Endodermal cell (in vitro differentiated cells): ENCODE results near the gene GPR137B. TPM values are rescaled to one million over a fixed set of nuclear protein-coding genes. Genes with fewer than 3 reads are reported as not detected.
A peak's percentile ranks its signal among the peaks of the same experiment; 100 is the strongest.

Source experiments
- DNase-seq: peaks from one replicate; pipeline ENCODE4 v3.0.0-alpha.2; 2017
- H3K27ac ChIP-seq: 2 replicates; pipeline ENCODE4 v1.5.1; 2013; ENCODE audit warnings: mild to moderate bottlenecking, low read depth, low read length, moderate library complexity
- H3K27me3 ChIP-seq: 2 replicates; pipeline ENCODE4 v1.6.1; 2013; ENCODE audit warnings: mild to moderate bottlenecking, low read length, moderate library complexity; ENCODE audit not compliant: insufficient read depth, control insufficient read depth, poor library complexity, severe bottlenecking
- H3K36me3 ChIP-seq: 2 replicates; pipeline ENCODE4 v1.7.0; 2013; ENCODE audit warnings: mild to moderate bottlenecking, low read length, moderate library complexity; ENCODE audit not compliant: control insufficient read depth, insufficient read depth
- H3K4me1 ChIP-seq: one replicate; pipeline ENCODE4 v1.7.0; 2013; ENCODE audit warnings: low read length; ENCODE audit not compliant: control insufficient read depth, insufficient read depth
- H3K4me3 ChIP-seq: 2 replicates; pipeline ENCODE4 v1.5.1; 2013; ENCODE audit warnings: mild to moderate bottlenecking, low read length, moderate library complexity
- H3K9ac ChIP-seq: 2 replicates; pipeline ENCODE4 v1.6.1; 2013; ENCODE audit warnings: mild to moderate bottlenecking, low read length, moderate library complexity; ENCODE audit not compliant: poor library complexity, severe bottlenecking; ENCODE audit errors: extremely low read depth
- H3K9me3 ChIP-seq: 2 replicates; pipeline ENCODE4 v1.6.1; 2013; ENCODE audit warnings: mild to moderate bottlenecking, low read length, moderate library complexity; ENCODE audit not compliant: control insufficient read depth
- H3K27ac Mint-ChIP-seq: 2 replicates; pipeline ENCODE4 v1.8.0; 2020; ENCODE audit warnings: mixed read lengths
- H3K27me3 Mint-ChIP-seq: 2 replicates; pipeline ENCODE4 v1.8.0; 2021; ENCODE audit warnings: mild to moderate bottlenecking, mixed read lengths; ENCODE audit not compliant: insufficient read depth
- H3K36me3 Mint-ChIP-seq: 2 replicates; pipeline ENCODE4 v1.8.0; 2020; ENCODE audit warnings: low read depth, mixed read lengths
- H3K4me1 Mint-ChIP-seq: 2 replicates; pipeline ENCODE4 v1.8.0; 2020; ENCODE audit warnings: mixed read lengths
- H3K4me3 Mint-ChIP-seq: 2 replicates; pipeline ENCODE4 v1.8.0; 2020; ENCODE audit warnings: mild to moderate bottlenecking, moderate library complexity, mixed read lengths
- H3K9me3 Mint-ChIP-seq: 2 replicates; pipeline ENCODE4 v1.8.0; 2020; ENCODE audit warnings: mild to moderate bottlenecking, mixed read lengths
- CTCF ChIP-seq: fragments of 200-600 bp; sonication (generic); conservative IDR thresholded peaks from 2 replicates; pipeline ENCODE4 v1.5.0; 2021; ENCODE audit warnings: antibody characterized with exemption, mild to moderate bottlenecking
- WGBS, 2 experiments: methylation state at CpG; one replicate each; pipeline versions ENCODE4 v1.1.5 to v1.1.7; 2013; ENCODE audit warnings: missing lambda C conversion rate in 2 of 2, mixed read lengths in 1 of 2; ENCODE audit not compliant: insufficient coverage in 1 of 2, insufficient read length in 1 of 2; 5-methylcytosine and 5-hydroxymethylcytosine counted together
- total RNA-seq, 2 donors: library from RNA; stranded (reverse); fragmentation: NEBNext Ultra II Directional in 1 of 2; extraction: Animal tissue kit (Norgen Biotek cat#: 25700) in 1 of 2; gene quantifications; 2 replicates in 1 of 2; 3 replicates in 1 of 2; pipeline ENCODE4 v1.2.1, GENCODE V29; 2021

Gene GPR137B
- total RNA-seq, 2 donors from 2014 or later = 2.8 to 6.7 TPM

DNA sequence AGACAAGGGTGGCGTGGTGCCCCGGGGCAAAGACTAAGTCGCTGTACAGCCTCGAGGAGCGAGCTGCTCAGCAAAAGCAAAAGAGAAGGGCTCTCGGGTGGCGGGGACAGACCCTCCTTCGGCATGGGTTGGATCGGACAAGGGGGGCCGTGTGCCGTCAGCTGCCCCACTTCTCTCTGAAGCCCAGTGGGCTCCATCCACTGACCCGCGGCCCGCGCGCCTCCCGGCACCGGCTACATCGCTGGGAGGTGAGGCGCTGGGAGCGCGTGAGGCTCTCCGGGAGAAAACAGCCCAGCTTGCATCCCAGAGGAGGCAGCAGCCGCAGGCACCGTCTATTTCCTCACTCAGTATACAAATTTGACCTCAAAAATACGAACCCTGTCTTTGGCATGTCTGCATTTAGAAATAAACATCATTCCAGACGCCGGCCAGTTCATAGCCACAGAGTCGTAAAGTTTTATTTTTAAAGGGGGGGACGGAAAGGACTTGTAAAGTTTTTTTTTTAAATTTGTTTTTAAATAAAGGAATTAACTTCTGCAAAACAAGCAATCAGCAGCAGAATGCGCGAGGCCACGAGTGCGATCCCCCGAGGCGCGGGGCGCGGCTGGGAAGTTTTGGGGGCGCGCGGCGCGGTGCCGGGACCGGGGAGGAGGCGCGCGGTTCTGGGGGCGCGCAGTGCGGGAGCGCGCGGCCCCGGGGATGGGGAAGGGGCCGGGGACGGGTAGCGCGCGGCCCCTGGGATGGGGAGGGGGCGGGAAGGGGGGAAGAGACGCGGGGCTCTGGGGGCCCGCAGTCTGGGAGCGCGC lies 689 bp upstream of the GPR137B start:
- Mint-ChIP-seq H3K27ac (no peak overlapping the region), H3K9me3 (no peaks in the 10 kb centered on the region), H3K36me3 (no peaks in the 10 kb centered on the region), H3K27me3 (peaks cover 92% of the 10 kb centered on the region), H3K4me3 (peak overlapping the region; percentile 79), H3K4me1 (peaks cover 15% of the 10 kb centered on the region)
- peak; percentile 78 for DNase-seq
- peaks cover 82% of the 10 kb centered on the region for H3K27me3 ChIP-seq
- H3K36me3 ChIP-seq = no peaks in the 10 kb centered on the region
- H3K4me3 ChIP-seq = peak overlapping the region; percentile 75
- TF ChIP-seq CTCF = no peak
- H3K4me1 ChIP-seq = peaks cover 3% of the 10 kb centered on the region
- 0 to 1% methylated on average over 18 to 67 of the region's 67 CpGs for WGBS, 2 experiments
- H3K9me3 ChIP-seq = no peaks in the 10 kb centered on the region
- no peak overlapping the region for H3K27ac ChIP-seq
- no peak overlapping the region for H3K9ac ChIP-seq

DNA sequence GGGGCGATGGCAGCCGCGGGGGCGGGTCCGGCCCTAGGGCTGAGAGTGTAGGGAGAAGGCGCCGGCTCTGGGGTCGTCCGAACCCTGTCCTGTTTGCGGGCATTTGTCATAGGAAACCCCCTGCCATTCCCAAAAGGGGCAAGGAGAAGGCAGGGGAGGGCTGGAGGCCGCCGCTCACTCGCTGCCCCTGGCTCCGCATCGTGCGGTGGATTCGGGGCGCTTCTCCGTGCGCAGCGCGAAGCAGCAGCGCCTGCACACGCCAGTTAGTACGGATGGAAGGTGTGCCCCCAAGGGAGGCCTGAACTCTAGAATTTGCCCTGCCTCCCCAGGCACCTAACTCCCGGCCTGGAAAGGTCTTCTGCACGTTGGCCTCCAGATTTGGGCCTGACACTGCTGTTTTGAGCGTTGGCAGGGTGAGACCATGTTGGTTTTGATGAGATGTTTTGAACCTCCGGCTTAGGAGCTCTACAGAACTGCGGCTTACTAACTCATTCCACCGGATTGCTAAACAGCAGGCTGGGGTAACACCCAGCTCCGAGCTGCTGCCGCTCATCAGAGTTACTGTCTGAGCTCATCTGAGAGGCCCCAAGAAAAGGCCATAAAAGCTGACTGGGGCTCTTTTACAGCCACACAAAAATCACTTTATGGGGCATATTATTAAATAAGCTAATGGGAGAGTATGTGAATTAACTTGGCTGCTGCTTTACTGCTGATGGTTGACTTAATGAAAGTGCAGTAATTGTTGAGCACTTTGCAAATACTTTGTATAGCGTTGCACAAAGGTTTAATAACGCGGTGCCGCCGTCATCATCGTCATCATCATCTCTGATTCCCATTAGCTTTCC lies 987 bp downstream of the GPR137B start:
- Histone ChIP-seq H3K27ac (no peak overlapping the region), H3K4me3 (peak overlapping the region; percentile 84), H3K9ac (peak overlapping the region; percentile 44), H3K9me3 (no peaks in the 10 kb centered on the region), H3K27me3 (peaks cover 69% of the 10 kb centered on the region), H3K36me3 (no peaks in the 10 kb centered on the region), H3K4me1 (peaks cover 3% of the 10 kb centered on the region)
- H3K9me3 Mint-ChIP-seq = no peaks in the 10 kb centered on the region
- peak; percentile 61 for DNase-seq
- H3K4me1 Mint-ChIP-seq = peaks cover 15% of the 10 kb centered on the region
- no peak overlapping the region for H3K27ac Mint-ChIP-seq
- no peaks in the 10 kb centered on the region for H3K36me3 Mint-ChIP-seq
- TF ChIP-seq CTCF = no peak
- H3K27me3 Mint-ChIP-seq = peaks cover 90% of the 10 kb centered on the region
- WGBS, 2 experiments = 21 to 26% methylated on average over 27 to 39 of the region's 39 CpGs
- H3K4me3 Mint-ChIP-seq = peak overlapping the region; percentile 79

DNA sequence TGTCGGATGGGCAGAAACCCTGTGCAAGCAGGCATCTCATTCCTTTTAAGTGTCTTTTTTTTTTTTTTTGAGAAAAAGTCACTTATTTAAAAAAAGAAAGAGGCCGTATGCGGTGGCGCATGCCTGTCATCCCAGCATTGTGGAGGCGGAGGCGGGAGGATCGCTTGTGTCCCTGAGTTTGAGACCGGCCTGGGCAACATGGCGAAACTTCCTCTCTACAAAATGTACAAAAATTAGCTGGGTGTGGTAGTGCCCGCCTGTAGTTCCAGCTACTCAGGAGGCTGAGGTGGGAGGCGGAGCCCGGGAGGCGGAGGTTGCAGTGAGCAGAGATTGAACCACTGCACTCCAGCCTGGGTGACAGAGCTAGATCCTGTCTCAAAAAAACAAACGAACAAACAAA lies 1.7 kb downstream of the GPR137B start:
- no peak overlapping the region for H3K9ac ChIP-seq

More for the DNA sequence above, 1.7 kb downstream of the GPR137B start:
- H3K27me3 ChIP-seq = peaks cover 62% of the 10 kb centered on the region
- no peak overlapping the region for H3K27ac ChIP-seq
- H3K9me3 Mint-ChIP-seq = no peaks in the 10 kb centered on the region
- peaks cover 3% of the 10 kb centered on the region for H3K4me1 ChIP-seq
- no peak for DNase-seq
- peaks cover 15% of the 10 kb centered on the region for H3K4me1 Mint-ChIP-seq
- no peaks in the 10 kb centered on the region for H3K9me3 ChIP-seq
- no peaks in the 10 kb centered on the region for H3K36me3 Mint-ChIP-seq
- H3K27ac Mint-ChIP-seq = no peak overlapping the region
- WGBS, 2 experiments = 92 to 93% methylated on average over 7 to 14 of the region's 14 CpGs
- peak overlapping the region; percentile 84 for H3K4me3 ChIP-seq
- H3K27me3 Mint-ChIP-seq = peaks cover 89% of the 10 kb centered on the region
- no peaks in the 10 kb centered on the region for H3K36me3 ChIP-seq
- TF ChIP-seq CTCF = no peak
- no peak overlapping the region for H3K4me3 Mint-ChIP-seq
